ENCODE results near the gene DHX8.
"Not testable (repeated sequence)": the region's sequence is repeated elsewhere in the genome, so short reads cannot be mapped to it uniquely, and the experiment has no call there.

The DHX8 gene

DNA sequence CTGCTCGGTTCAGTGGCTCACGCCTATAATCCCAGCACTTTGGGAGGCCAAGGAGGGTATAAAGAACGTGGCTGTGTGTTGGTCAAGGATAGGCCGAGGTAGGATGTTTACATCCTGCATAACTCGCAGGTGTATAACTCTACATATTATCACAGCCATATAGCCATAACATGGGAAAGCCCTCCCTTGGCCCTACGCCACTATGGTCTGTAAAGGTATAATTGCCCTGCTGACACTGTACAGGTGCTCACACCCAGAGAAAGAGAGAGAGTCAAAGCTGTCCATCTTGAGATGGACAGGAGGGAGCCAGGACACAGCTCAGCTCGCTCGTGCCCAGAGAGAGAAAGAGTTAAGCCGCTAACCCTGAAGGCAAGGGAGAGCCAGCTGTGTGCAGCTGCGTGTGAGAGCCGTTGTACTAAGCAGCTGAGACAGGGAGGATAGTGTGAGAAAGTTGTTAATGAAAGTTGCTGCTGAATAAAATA is 30.4 kb upstream of the DHX8 start:
- TF ChIP-seq, protein P1, sequence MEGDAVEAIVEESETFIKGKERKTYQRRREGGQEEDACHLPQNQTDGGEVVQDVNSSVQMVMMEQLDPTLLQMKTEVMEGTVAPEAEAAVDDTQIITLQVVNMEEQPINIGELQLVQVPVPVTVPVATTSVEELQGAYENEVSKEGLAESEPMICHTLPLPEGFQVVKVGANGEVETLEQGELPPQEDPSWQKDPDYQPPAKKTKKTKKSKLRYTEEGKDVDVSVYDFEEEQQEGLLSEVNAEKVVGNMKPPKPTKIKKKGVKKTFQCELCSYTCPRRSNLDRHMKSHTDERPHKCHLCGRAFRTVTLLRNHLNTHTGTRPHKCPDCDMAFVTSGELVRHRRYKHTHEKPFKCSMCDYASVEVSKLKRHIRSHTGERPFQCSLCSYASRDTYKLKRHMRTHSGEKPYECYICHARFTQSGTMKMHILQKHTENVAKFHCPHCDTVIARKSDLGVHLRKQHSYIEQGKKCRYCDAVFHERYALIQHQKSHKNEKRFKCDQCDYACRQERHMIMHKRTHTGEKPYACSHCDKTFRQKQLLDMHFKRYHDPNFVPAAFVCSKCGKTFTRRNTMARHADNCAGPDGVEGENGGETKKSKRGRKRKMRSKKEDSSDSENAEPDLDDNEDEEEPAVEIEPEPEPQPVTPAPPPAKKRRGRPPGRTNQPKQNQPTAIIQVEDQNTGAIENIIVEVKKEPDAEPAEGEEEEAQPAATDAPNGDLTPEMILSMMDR (IDR thresholded peaks at IDR 0.05): no peak
- no peak for DNase-seq (ENCODE audit: low spot score)
- Histone ChIP-seq H3K4me3 (no peak overlapping the region), H3K27ac (no peak overlapping the region)

DNA sequence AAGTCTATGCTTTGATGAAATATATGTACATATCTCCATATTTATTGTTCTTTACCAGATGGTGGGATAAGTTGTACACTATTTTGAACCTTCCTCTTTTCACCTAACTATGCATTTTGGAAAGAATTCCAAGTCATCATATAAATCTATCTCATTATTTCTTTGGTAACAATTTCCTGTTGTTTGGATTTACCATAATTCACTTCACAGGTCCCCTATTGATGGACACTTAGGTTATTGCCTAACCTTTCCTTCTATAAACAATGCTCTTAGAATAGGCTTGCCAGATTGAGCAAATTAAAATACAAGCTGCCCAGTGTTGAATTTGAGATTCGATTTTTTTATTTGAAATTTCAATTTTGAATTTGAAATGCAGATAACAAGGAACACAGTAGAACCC is 28.9 kb upstream of the DHX8 start:
- TF ChIP-seq, protein P1 (IDR thresholded peaks at IDR 0.05): no peak
- DNase-seq (ENCODE audit: low spot score): no peak
- Histone ChIP-seq H3K4me3 (no peak overlapping the region), H3K27ac (no peak overlapping the region)

DNA sequence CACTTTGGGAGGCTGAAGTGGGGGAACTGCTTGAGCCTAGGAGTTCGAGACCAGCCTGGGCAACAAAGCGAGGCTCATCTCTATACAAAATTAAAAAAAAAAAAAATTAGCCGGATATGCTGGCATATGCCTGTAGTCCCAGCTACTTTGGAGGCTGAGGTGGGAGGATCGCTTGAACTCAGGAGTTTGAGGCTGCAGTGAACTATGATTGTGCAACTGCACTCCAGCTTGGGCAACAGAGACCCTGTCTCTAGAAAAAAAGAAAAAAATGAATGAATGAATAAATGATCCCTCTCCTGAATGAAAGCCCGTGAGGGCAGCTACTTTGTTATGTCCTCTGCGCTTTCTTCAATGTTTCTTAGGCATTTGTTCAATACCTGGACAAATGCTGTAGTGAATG is 27.7 kb upstream of the DHX8 start:
- TF ChIP-seq, protein P1 (IDR thresholded peaks at IDR 0.05): no peak
- H3K27ac ChIP-seq: peak overlapping the region in 1 of 2 donors; percentile 56
- no peak overlapping the region for H3K4me3 ChIP-seq

DNA sequence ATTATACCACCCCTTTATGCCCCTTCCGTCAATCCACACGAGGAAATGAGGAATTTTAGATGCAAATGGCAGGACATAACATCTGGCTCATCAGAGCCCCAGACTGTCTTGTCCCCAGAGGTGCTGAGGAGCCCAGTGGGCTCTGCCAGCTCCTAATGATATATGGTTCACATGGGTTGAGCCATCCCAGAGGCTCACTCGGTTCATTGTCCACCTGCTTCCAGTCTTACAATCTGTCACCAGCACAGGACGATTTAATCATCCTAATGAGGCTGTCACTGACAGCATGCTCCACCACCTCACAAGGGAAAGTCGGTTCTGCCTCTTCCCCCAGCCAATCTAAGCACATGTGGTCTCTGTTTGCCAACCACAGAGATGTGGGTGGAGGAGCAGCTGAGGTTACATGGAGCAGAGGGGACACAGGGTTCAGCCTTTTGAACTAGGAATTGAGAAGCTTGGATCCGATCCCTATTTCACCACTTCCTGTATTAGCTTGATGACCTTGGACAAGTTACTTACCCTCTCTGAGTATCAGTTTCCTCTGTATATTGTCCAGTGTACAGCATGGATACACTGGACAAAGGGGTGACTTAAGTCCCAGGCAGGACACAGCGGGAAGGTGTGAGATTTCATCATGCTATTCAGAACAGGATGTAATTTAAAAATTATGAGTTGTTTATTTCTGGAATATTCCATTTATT is 27.0 kb upstream of the DHX8 start:
- TF ChIP-seq, protein P1 (IDR thresholded peaks at IDR 0.05): no peak
- Histone ChIP-seq H3K4me3 (no peak overlapping the region), H3K27ac (peak overlapping the region in 1 of 2 donors; percentile 56)
- DNase-seq (ENCODE audit: low spot score): no peak

More for the DNA sequence above, 27.7 kb upstream of the DHX8 start:
- DNase-seq (ENCODE audit: low spot score): no peak

DNA sequence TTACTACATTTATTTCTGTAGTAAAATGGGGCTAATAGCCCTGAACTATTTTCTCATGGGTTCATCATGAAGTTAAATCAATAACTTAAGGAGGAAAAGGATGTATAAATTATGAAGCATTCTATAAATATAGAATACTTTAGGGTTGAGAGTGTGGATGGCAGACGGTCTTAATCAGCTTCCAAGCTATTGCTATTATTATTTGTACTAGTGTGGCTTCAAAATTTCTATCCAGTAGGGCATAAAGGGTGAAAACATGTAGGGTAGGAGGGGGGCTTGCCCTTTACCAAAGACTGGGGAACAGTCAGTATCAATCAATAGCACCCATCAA is 26.4 kb upstream of the DHX8 start:
- DNase-seq (ENCODE audit: low spot score): no peak
- Histone ChIP-seq H3K4me3 (no peak overlapping the region), H3K27ac (peak overlapping the region in 1 of 2 donors; percentile 32)
- TF ChIP-seq, protein P1 (IDR thresholded peaks at IDR 0.05): no peak

DNA sequence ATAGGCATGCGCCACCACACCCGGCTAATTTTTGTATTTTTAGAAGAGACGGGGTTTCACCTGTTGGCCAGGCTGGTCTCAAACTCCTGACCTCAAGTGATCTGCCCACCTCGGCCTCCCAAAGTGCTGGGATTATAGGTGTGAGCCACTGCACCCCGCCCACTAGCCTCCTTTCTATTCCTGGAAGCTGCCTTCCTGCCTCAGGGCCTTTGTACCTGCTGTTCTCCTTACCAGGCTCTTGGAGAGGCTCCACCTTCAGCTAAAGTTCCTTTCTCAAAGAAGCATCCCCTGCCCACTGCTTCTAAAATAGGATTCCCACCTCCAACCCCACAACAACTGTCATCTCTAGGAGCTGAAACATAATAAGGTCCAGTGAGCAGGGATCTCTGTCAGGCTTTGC is 23.9 kb upstream of the DHX8 start:
- H3K27ac ChIP-seq; H3K4me3 ChIP-seq; DNase-seq (ENCODE audit: low spot score): not testable (repeated sequence)

DNA sequence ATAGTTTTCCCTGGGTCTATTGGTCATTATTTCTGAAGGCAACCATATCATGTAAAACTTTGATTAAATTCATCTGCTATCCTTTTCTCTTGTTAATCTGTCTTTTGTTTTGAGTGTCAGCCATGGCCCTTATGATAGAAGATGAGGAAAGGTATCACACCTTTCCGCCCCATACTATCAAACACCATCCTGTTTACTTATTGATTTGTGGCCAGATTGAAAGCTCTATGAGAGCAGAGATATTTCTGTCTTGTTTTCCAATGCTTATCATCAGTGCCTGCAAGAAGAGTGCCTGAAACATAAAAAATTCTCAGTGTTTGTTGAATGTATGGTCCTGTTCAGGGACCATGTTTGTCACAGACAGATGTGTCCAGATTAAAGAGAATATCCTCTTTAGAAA is 22.6 kb upstream of the DHX8 start:
- no peak for DNase-seq (ENCODE audit: low spot score)
- no peak overlapping the region for H3K27ac ChIP-seq
- TF ChIP-seq, protein P1 (IDR thresholded peaks at IDR 0.05): no peak

DNA sequence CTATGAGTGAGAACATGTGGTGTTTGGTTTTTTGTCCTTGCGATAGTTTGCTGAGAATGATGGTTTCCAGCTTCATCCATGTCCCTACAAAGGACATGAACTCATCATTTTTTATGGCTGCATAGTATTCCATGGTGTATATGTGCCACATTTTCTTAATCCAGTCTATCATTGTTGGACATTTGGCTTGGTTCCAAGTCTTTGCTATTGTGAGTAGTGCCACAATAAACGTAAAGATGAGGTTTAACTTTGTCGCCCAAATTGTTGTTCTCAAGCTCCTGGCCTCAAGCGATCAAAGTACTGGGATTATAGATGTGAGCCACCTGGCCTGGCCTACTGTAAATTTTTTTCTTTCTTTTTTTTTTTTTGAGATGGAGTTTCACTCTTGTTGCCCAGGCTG is 21.2 kb upstream of the DHX8 start:
- H3K27ac ChIP-seq; DNase-seq (ENCODE audit: low spot score); H3K4me3 ChIP-seq: not testable (repeated sequence)

More for the DNA sequence above, 22.6 kb upstream of the DHX8 start:
- no peak overlapping the region for H3K4me3 ChIP-seq
